SU-DHL-6 (cell line): ENCODE data around the gene WAPL.
"Not testable (repeated sequence)": the region's sequence is repeated elsewhere in the genome, so short reads cannot be mapped to it uniquely, and the experiment has no call there.

Source experiments
- H2AFZ ChIP-seq: fragments of 200-600 bp; sonication (generic); 2 replicates; pipeline ENCODE4 v1.6.1; 2014; ENCODE audit warnings: low read depth, mild to moderate bottlenecking, moderate library complexity, mixed read lengths, antibody characterized with exemption, low read length; ENCODE audit not compliant: severe bottlenecking
- H3F3A ChIP-seq: fragments of 200-600 bp; shearing (Covaris generic); 2 replicates; pipeline ENCODE4 v1.6.0; 2016; ENCODE audit warnings: antibody characterized with exemption, mild to moderate bottlenecking; ENCODE audit not compliant: insufficient read depth
- H3K27ac ChIP-seq: fragments of 200-600 bp; sonication (generic); 2 replicates; pipeline ENCODE4 v1.5.1; 2016; ENCODE audit warnings: low read depth, mild to moderate bottlenecking, low read length, moderate library complexity, mixed read lengths
- H3K27me3 ChIP-seq: fragments of 200-600 bp; sonication (generic), shearing (Covaris generic); 2 replicates; pipeline ENCODE4 v1.6.0; 2014; ENCODE audit warnings: mild to moderate bottlenecking, low read length
- H3K36me3 ChIP-seq: fragments of 200-600 bp; sonication (generic); 2 replicates; pipeline ENCODE4 v1.6.1; 2014; ENCODE audit warnings: mild to moderate bottlenecking, low read length, mixed read lengths
- H3K4me2 ChIP-seq: fragments of 300-600, 200-600 bp; shearing (Covaris generic), sonication (generic); 2 replicates; pipeline ENCODE4 v1.6.0; 2014; ENCODE audit warnings: low read length, low read depth, mild to moderate bottlenecking; ENCODE audit not compliant: poor library complexity, severe bottlenecking
- H3K4me3 ChIP-seq: fragments of 200-600 bp; sonication (generic); 2 replicates; pipeline ENCODE4 v1.5.1; 2014; ENCODE audit warnings: antibody characterized with exemption, low read length, mild to moderate bottlenecking, mixed read lengths; ENCODE audit not compliant: insufficient read depth, poor library complexity, severe bottlenecking
- H3K79me2 ChIP-seq: fragments of 200-600 bp; sonication (generic); 2 replicates; pipeline ENCODE4 v1.6.1; 2014; ENCODE audit warnings: mild to moderate bottlenecking, low read length, moderate library complexity; ENCODE audit not compliant: insufficient read depth
- H3K9ac ChIP-seq: fragments of 200-600 bp; sonication (generic); 2 replicates; pipeline ENCODE4 v1.7.0; 2014; ENCODE audit warnings: mild to moderate bottlenecking, low read length
- H3K9me2 ChIP-seq: fragments of 200-600 bp; sonication (generic); replicated peaks from 2 replicates; pipeline ENCODE4 v1.6.1; 2014; ENCODE audit warnings: low read length; ENCODE audit not compliant: insufficient read depth
- H3K9me3 ChIP-seq: fragments of 200-600 bp; sonication (generic); 2 replicates; pipeline ENCODE4 v1.6.1; 2014; ENCODE audit warnings: low read length, mixed read lengths; ENCODE audit not compliant: insufficient read depth
- H4K20me1 ChIP-seq: fragments of 200-600 bp; sonication (generic); 2 replicates; pipeline ENCODE4 v1.6.1; 2014; ENCODE audit warnings: low read depth, mild to moderate bottlenecking, antibody characterized with exemption, low read length, moderate library complexity, mixed read lengths
- EZH2phosphoT487 ChIP-seq: fragments of 200-600 bp; sonication (generic), shearing (Covaris generic); conservative IDR thresholded peaks from 2 replicates; pipeline ENCODE4 v1.6.1; 2018; ENCODE audit warnings: mild to moderate bottlenecking, antibody characterized with exemption, low read length, moderate library complexity, mixed read lengths
- TF ChIP-seq, protein P1 (sequence below): fragments of 200-600 bp; sonication (generic); IDR thresholded peaks from one replicate; pipeline ENCODE4 v1.5.1; 2017; ENCODE audit warnings: antibody characterized with exemption, mild to moderate bottlenecking, low read length, moderate library complexity; ENCODE audit not compliant: insufficient read depth, poor library complexity, severe bottlenecking

WAPL gene

DNA sequence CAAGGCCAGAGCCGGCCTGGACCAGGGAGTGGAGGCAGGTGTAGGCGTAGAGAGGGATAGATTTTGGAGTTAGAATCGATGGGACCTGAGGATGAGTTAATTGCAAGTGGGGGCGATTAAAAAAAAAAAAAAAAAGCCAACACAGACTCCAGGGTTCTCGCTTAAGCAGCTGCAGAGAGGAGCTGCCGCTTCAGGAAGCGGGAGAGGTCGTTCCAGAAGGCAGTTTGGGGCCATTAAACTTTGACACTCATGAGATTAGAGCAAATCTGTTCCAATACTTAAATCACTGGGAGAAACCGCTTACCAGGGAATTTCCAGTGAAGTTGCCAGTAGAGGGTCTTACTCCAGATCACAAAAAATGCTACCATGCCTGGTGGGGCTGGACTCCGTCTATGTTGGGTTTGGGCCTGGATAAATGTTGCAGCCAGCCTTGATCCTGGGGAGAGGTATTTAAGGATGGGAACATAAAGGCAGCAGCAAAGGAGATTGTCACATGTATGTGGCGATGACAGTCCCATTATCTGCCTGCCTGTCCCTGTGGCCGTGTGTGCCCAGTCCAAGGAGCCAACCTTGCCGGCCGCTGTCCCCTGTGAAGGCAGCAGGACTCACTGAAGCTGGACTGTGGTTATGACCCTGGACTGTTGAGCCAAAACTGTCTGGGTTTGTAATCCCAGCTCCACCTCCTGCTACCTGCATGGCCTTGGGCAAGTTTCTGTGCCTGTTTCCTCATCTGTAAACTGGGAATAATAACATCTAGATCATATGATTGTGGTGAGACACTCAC, 131.1 kb downstream of the WAPL start:
- H3K4me2 ChIP-seq, result peak overlapping the region; percentile 96
- H3F3A ChIP-seq, result peaks cover 46% of the 10 kb centered on the region
- H3K36me3 ChIP-seq, result no peaks in the 10 kb centered on the region
- no peak for TF ChIP-seq EZH2phosphoT487
- TF ChIP-seq, protein P1, sequence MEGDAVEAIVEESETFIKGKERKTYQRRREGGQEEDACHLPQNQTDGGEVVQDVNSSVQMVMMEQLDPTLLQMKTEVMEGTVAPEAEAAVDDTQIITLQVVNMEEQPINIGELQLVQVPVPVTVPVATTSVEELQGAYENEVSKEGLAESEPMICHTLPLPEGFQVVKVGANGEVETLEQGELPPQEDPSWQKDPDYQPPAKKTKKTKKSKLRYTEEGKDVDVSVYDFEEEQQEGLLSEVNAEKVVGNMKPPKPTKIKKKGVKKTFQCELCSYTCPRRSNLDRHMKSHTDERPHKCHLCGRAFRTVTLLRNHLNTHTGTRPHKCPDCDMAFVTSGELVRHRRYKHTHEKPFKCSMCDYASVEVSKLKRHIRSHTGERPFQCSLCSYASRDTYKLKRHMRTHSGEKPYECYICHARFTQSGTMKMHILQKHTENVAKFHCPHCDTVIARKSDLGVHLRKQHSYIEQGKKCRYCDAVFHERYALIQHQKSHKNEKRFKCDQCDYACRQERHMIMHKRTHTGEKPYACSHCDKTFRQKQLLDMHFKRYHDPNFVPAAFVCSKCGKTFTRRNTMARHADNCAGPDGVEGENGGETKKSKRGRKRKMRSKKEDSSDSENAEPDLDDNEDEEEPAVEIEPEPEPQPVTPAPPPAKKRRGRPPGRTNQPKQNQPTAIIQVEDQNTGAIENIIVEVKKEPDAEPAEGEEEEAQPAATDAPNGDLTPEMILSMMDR, result no peak
- no peaks in the 10 kb centered on the region for H3K9me3 ChIP-seq
- no peaks in the 10 kb centered on the region for H4K20me1 ChIP-seq
- peak overlapping the region; percentile 97 for H3K27ac ChIP-seq
- H3K9me2 ChIP-seq, result no peaks in the 10 kb centered on the region
- peak overlapping the region; percentile 52 for H3K4me3 ChIP-seq
- H3K79me2 ChIP-seq, result no peaks in the 10 kb centered on the region
- no peaks in the 10 kb centered on the region for H3K27me3 ChIP-seq
- H2AFZ ChIP-seq, result peak overlapping the region; percentile 55
- H3K9ac ChIP-seq, result peak overlapping the region; percentile 85

DNA sequence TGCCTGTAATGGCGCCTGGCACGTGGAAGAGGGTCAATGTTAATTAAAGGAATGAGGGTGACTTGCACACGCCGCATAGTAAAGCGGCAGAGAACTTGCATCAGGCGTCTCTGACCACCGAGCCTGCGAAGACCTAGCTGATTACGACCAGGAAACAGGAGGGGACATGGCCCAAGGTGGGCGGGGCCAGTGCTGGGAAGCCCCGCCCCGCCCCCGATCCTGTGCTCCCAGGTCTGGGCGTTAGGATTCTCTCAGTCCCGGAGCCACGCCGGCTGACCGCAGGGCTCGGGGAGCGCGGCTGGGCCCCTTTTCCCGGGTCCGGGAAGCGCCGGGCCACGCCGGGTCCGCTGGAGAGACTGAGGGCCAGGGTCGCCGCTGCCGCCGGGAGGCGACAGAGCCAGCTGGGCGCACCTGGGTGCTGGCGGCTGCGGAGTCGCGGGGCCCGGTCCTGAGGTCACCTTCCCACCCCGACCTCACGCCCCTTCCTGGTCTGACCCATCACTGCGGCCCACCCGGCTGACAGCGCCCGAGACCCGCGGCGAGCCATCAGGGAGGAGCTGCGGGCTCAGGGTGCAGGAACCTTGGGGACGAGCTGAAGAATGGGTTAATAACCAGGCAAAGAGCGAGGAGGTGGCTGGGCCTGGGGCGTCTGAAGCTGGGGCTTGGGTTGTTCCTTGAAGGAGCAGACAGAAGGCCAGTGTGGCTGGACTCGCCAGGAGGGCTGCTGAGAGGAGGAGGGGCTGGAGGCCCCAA, 132.0 kb downstream of the WAPL start:
- no peaks in the 10 kb centered on the region for H3K9me3 ChIP-seq
- no peaks in the 10 kb centered on the region for H3K36me3 ChIP-seq
- H3F3A ChIP-seq, result peaks cover 52% of the 10 kb centered on the region
- H3K9me2 ChIP-seq, result no peaks in the 10 kb centered on the region
- peak overlapping the region; percentile 85 for H3K9ac ChIP-seq
- no peaks in the 10 kb centered on the region for H3K27me3 ChIP-seq
- peak overlapping the region; percentile 55 for H2AFZ ChIP-seq
- peak overlapping the region; percentile 97 for H3K27ac ChIP-seq
- peak overlapping the region; percentile 52 for H3K4me3 ChIP-seq
- H3K4me2 ChIP-seq, result peak overlapping the region; percentile 96
- TF ChIP-seq EZH2phosphoT487, result no peak
- TF ChIP-seq, protein P1, result peak; percentile 12
- H4K20me1 ChIP-seq, result no peaks in the 10 kb centered on the region
- no peaks in the 10 kb centered on the region for H3K79me2 ChIP-seq

DNA sequence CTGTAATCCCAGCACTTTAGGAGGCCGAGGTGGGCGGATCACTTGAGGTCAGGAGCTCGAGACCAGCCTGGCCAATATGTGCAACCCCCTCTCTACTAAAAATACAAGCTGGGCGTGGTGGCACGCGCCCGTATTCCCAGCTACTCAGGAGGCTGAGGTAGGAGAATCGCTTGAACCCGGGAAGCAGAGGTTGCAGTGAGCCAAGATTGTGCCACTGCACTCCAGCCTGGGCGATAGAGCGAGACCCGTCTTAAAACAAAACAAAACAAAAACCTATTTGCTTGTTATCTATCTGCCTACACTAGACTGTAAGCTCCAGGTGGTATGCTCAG, 132.5 kb downstream of the WAPL start:
- Histone ChIP-seq H3K4me2 (peak overlapping the region; percentile 96), H2AFZ (peak overlapping the region; percentile 55), H3F3A (peaks cover 50% of the 10 kb centered on the region), H3K9ac (peak overlapping the region; percentile 85), H3K27ac (peak overlapping the region; percentile 97), H3K4me3 (peak overlapping the region; percentile 52)
- H3K9me3 ChIP-seq, H4K20me1 ChIP-seq, H3K9me2 ChIP-seq, H3K27me3 ChIP-seq, H3K36me3 ChIP-seq, H3K79me2 ChIP-seq: not testable (repeated sequence)

DNA sequence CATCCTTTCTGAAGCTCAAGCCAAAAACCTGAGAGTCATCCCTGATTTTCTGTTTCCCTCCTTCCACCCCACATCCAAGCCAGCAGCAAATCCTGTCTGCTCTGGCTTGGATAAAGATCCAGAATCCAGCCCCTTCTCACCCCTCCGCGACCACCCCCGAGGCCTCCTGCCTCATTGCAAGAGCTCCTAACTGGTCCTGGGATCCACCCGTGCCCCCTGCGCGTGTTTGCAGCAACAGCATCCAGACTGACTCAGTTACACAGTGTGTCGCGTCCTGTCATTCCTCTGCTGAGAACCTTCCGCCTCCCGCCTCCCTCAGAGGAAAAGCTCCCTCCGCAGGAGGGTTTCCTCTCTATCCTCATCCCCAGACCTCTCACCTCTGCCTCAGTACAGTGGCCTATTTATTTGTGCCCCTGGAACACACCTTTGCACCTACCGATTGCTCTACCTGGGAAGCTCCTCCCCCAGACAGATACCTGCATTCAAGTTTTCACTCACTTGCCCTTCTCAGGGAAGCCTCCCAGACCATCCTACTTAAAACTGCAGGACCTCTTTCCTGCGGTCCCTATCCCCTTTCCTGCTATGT, 133.4 kb downstream of the WAPL start:
- H3K79me2 ChIP-seq, result no peaks in the 10 kb centered on the region
- H3K27ac ChIP-seq, result no peak overlapping the region
- no peak overlapping the region for H3K4me3 ChIP-seq
- no peak overlapping the region for H3K9ac ChIP-seq
- H3K4me2 ChIP-seq, result no peak overlapping the region
- H4K20me1 ChIP-seq, result no peaks in the 10 kb centered on the region
- H3K27me3 ChIP-seq, result no peaks in the 10 kb centered on the region
- H3K9me2 ChIP-seq, result no peaks in the 10 kb centered on the region
- no peak for TF ChIP-seq EZH2phosphoT487
- TF ChIP-seq, protein P1, result no peak
- no peak overlapping the region for H2AFZ ChIP-seq
- H3F3A ChIP-seq, result peaks cover 42% of the 10 kb centered on the region
- H3K9me3 ChIP-seq, result no peaks in the 10 kb centered on the region
- no peaks in the 10 kb centered on the region; the same call in 1 of the 2 replicates for H3K36me3 ChIP-seq
